ENCODE results near the gene LRRFIP1.
A peak's percentile ranks its signal among the peaks of the same experiment; 100 is the strongest.

Gene LRRFIP1

DNA sequence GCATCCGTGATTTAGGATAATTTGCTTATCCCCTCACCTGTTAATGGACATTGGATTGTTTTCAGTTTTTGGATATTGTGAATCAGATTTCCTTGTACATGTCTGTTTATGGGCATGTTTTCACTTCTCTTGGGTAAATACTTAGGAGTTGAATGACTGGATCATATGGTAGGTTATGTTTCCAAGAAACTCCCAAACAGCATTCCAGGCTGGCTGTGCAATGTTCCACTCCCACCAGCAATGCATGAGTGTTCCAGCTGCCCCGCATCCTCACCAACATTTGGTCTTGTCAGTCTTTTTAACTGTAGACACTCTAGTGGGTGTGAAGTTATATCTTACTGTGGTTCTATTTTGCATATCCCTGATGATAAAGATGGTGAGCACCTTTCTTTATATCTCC lies 8.9 kb upstream of the LRRFIP1 start:
- Histone ChIP-seq H3K36me3 (ENCODE audit: control insufficient read depth in 2 of 2, insufficient read depth in 2 of 2, low read length in 2 of 2) (no peaks in the 10 kb centered on the region), H3K9ac (ENCODE audit: low read depth in 1 of 2, low read length in 2 of 2) (no peak overlapping the region), H3K9me3 (ENCODE audit: control insufficient read depth in 2 of 2, low read length in 2 of 2) (no peaks in the 10 kb centered on the region), H3K4me1 (ENCODE audit: control insufficient read depth in 2 of 2, insufficient read depth in 2 of 2, low read length in 2 of 2) (peaks cover 0 to 7% of the 10 kb centered on the region in 2 donors), H3K27ac (ENCODE audit: low read depth in 2 of 2, low read length in 2 of 2) (no peak overlapping the region), H3K4me3 (ENCODE audit: low read length in 2 of 2) (no peak overlapping the region), H3K27me3 (ENCODE audit: control insufficient read depth in 2 of 2, insufficient read depth in 2 of 2, low read length in 2 of 2) (no peaks in the 10 kb centered on the region)

DNA sequence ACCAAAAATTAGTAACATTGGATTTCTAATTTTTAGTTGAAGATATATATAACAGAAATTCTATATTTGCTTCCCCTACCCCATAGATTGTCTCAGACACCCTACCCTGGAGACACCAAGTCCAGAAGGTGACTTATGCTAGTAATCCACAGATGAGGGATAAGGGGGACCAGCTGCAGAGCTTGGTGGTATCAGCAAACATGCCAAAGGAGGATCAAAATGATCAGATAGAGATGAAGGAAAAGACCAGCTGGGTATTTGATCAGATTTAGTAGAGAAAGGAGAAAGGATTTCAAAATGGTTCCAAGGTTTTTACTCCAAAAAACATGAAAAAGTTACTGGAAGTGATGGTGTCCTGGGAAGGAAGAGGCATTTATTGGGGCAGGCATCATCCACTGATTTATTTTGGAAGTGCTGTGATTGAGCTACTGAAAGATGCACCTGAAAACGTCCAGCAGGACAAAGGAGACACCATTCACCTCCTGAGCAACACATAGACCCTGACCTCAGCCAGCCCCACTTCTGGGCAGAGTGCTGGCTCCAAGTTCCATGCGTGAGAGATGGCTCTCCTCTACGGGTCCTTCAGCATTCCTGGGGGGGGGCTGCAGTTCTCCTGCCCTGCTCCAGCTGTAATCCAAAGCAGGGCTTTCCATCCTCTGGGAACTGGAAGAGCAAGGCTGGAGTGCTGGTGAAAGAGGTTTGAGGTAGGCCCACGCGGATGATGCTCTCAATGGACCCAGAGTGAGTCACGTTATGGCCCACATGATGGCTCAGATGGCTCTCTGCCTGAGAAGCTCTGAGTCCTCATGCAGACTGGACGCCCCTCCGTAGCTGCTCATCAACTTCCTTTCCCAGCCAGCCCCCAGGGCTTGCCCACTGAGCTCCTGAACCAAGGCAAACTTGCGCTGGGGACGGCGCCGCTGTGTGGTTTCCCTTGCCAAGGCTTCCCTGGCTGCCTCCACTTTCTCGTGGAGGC lies 3.7 kb upstream of the LRRFIP1 start:
- H3K36me3 ChIP-seq (ENCODE audit: control insufficient read depth in 2 of 2, insufficient read depth in 2 of 2, low read length in 2 of 2) = no peaks in the 10 kb centered on the region
- no peak overlapping the region for H3K9ac ChIP-seq (ENCODE audit: low read depth in 1 of 2, low read length in 2 of 2)
- H3K4me1 ChIP-seq (ENCODE audit: control insufficient read depth in 2 of 2, insufficient read depth in 2 of 2, low read length in 2 of 2) = peaks cover 7 to 13% of the 10 kb centered on the region in 2 donors
- no peak overlapping the region for H3K27ac ChIP-seq (ENCODE audit: low read depth in 2 of 2, low read length in 2 of 2)
- H3K27me3 ChIP-seq (ENCODE audit: control insufficient read depth in 2 of 2, insufficient read depth in 2 of 2, low read length in 2 of 2) = peaks cover 8 to 15% of the 10 kb centered on the region in 2 donors
- no peak overlapping the region for H3K4me3 ChIP-seq (ENCODE audit: low read length in 2 of 2)
- no peaks in the 10 kb centered on the region for H3K9me3 ChIP-seq (ENCODE audit: control insufficient read depth in 2 of 2, low read length in 2 of 2)

DNA sequence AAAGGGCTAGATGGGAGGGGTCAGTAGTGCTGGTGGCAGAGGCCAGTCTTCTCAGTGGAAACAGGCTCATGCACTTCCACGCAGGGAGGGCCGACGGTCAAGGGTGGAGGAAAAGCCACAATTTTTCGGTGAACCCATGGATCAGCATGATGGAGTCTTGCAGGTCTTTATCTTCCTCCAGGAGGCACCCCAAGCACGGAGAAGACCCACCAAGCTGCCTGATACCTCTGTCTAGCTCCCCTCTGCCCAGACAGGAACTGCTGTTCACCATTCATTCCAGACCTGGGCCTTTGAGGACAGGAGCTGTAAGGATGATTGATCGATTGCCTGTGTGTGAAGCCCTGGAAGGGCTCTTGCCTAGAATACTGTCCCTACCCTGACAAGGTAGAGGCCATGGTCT lies 2.8 kb upstream of the LRRFIP1 start:
- Histone ChIP-seq H3K9me3 (ENCODE audit: control insufficient read depth in 2 of 2, low read length in 2 of 2) (no peaks in the 10 kb centered on the region), H3K9ac (ENCODE audit: low read depth in 1 of 2, low read length in 2 of 2) (no peak overlapping the region), H3K27me3 (ENCODE audit: control insufficient read depth in 2 of 2, insufficient read depth in 2 of 2, low read length in 2 of 2) (peaks cover 8 to 17% of the 10 kb centered on the region in 2 donors), H3K27ac (ENCODE audit: low read depth in 2 of 2, low read length in 2 of 2) (no peak overlapping the region), H3K36me3 (ENCODE audit: control insufficient read depth in 2 of 2, insufficient read depth in 2 of 2, low read length in 2 of 2) (no peaks in the 10 kb centered on the region), H3K4me3 (ENCODE audit: low read length in 2 of 2) (no peak overlapping the region), H3K4me1 (ENCODE audit: control insufficient read depth in 2 of 2, insufficient read depth in 2 of 2, low read length in 2 of 2) (peaks cover 7 to 14% of the 10 kb centered on the region in 2 donors)

DNA sequence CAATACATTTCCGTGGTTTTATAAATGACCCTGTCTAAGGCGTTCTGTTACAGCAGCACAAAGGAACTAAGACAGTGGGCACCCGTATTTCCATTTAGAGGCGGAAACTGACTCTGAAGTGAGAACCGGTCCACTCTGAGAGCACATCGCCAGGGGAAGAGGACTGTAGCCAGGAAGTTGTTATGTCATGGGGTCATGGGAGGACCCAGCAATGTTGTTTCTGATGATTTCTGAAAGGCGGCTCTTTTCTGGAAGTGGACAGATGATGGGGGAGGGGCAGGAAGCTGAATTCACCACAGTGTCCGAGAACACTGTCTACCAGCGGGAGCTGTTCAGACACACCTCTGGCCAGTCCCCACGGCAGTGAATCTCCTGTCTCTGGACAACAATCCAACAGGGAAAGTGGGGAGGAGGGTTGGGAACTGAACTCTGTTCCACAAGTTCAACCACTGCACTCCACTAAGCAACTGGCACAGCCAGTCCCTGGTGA lies 2.1 kb upstream of the LRRFIP1 start:
- no peak overlapping the region for H3K27ac ChIP-seq (ENCODE audit: low read depth in 2 of 2, low read length in 2 of 2)
- peaks cover 8 to 17% of the 10 kb centered on the region in 2 donors for H3K27me3 ChIP-seq (ENCODE audit: control insufficient read depth in 2 of 2, insufficient read depth in 2 of 2, low read length in 2 of 2)
- H3K4me1 ChIP-seq (ENCODE audit: control insufficient read depth in 2 of 2, insufficient read depth in 2 of 2, low read length in 2 of 2) = peaks cover 7 to 14% of the 10 kb centered on the region in 2 donors
- H3K36me3 ChIP-seq (ENCODE audit: control insufficient read depth in 2 of 2, insufficient read depth in 2 of 2, low read length in 2 of 2) = no peaks in the 10 kb centered on the region
- no peaks in the 10 kb centered on the region for H3K9me3 ChIP-seq (ENCODE audit: control insufficient read depth in 2 of 2, low read length in 2 of 2)
- H3K4me3 ChIP-seq (ENCODE audit: low read length in 2 of 2) = no peak overlapping the region
- H3K9ac ChIP-seq (ENCODE audit: low read depth in 1 of 2, low read length in 2 of 2) = no peak overlapping the region

DNA sequence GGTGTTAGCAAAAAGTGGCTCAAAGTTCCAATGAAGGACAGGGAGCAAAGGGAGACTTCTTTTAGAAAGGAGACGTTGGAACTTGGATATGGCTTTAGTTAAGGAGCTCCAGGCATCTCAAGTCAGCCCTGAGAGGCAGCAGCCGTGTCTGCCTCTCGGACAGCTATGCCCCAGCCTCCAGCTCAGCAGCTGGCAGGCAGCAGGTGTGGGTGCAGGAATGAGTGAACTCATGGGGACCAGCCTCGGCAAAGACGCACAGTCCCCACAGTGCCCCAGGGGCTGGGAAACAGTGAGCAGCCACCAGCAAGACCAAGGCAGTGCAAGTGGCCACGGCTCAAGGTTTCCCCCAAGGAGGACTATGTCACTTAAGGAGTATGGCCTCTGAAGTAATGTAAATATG lies 1.6 kb upstream of the LRRFIP1 start:
- H3K9me3 ChIP-seq (ENCODE audit: control insufficient read depth in 2 of 2, low read length in 2 of 2) = no peaks in the 10 kb centered on the region
- peaks cover 7 to 14% of the 10 kb centered on the region in 2 donors for H3K4me1 ChIP-seq (ENCODE audit: control insufficient read depth in 2 of 2, insufficient read depth in 2 of 2, low read length in 2 of 2)
- no peak overlapping the region for H3K9ac ChIP-seq (ENCODE audit: low read depth in 1 of 2, low read length in 2 of 2)
- H3K27me3 ChIP-seq (ENCODE audit: control insufficient read depth in 2 of 2, insufficient read depth in 2 of 2, low read length in 2 of 2) = peaks cover 8 to 17% of the 10 kb centered on the region in 2 donors
- H3K4me3 ChIP-seq (ENCODE audit: low read length in 2 of 2) = no peak overlapping the region
- H3K36me3 ChIP-seq (ENCODE audit: control insufficient read depth in 2 of 2, insufficient read depth in 2 of 2, low read length in 2 of 2) = no peaks in the 10 kb centered on the region
- no peak overlapping the region for H3K27ac ChIP-seq (ENCODE audit: low read depth in 2 of 2, low read length in 2 of 2)

DNA sequence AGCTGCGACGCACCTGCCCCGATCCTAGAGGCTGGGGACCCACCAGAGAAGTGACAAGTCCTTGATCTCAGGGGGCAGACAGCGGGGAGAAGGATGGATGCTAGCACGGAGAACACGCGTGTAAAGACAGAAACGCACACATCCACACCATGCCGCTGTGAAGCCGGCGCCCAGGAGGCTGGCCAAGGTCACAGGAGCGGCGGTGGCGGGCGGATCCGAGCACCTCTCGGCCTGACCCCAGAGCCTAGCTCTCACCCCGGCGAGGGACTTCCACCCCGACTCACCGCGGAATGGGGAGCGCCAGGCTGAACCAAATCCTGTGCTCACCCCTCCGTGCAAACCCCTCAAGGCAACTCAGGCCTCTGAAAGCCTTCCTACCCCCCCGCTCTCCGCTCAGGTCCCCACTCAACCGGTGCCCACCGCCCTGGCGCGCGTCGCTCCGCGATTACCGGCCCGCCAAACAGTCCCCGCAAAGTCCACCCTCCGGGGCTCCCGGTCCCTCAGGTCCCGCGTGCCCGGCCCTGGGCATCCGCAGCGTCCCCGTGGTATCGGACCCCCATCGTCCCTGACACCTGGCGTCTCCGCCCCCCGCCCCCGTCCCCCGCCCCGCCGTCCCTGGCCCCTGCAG lies 460 bp upstream of the LRRFIP1 start:
- Histone ChIP-seq H3K4me3 (ENCODE audit: low read length in 2 of 2) (peak overlapping the region in 1 of 2 donors; percentile 55), H3K9ac (ENCODE audit: low read depth in 1 of 2, low read length in 2 of 2) (peak overlapping the region in 1 of 2 donors; percentile 46), H3K27ac (ENCODE audit: low read depth in 2 of 2, low read length in 2 of 2) (no peak overlapping the region)

DNA sequence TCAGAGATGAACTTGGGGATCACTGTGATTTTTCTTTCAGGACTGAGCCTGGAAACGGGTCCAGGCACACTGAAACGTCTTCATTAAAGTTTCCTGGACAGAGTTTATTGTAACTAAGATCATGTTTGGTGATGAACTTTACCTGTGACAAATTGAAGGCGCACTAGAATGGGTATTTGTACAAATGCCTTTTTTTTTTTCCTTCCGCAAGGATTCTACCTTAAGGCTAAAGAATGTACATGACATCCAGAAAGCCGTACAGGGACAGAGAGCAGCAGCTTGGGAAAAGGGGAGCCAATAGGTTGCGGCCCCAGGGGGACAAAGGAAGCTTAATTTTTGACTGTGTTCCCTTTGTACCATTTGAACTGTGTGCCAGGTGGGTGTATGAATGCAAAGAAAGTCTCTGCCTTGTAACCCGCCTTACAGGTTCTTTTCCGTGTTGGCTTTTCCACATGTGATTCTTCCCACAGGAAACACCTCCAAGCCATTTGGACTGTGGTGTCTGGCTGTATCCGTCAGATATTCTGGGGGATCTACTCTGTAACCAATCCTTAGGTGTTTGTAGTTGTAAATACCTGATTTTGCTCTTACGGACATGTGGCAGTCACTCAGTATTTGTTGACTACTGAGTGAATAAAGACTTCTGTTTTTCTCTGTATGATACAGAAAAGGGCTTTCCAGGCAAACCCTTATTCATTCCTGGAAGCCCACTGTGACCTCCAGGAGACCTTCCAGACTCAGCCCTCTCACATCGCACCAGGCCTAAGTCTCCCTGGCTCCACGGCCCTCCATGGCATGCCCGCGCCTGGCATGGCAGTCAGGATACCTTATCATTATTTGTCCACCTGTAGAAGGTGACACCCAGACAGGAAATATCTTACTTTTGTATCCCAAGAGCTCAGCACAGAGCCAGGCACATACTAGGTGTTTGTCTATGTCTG lies 1.1 kb downstream of the LRRFIP1 start:
- no peaks in the 10 kb centered on the region for H3K36me3 ChIP-seq (ENCODE audit: control insufficient read depth in 2 of 2, insufficient read depth in 2 of 2, low read length in 2 of 2)
- peaks cover 7 to 14% of the 10 kb centered on the region in 2 donors for H3K4me1 ChIP-seq (ENCODE audit: control insufficient read depth in 2 of 2, insufficient read depth in 2 of 2, low read length in 2 of 2)
- H3K4me3 ChIP-seq (ENCODE audit: low read length in 2 of 2) = peak overlapping the region; percentile 47 to 65
- no peak overlapping the region for H3K27ac ChIP-seq (ENCODE audit: low read depth in 2 of 2, low read length in 2 of 2)
- H3K9ac ChIP-seq (ENCODE audit: low read depth in 1 of 2, low read length in 2 of 2) = peak overlapping the region; percentile 14 to 55
- no peaks in the 10 kb centered on the region for H3K9me3 ChIP-seq (ENCODE audit: control insufficient read depth in 2 of 2, low read length in 2 of 2)
- peaks cover 8 to 17% of the 10 kb centered on the region in 2 donors for H3K27me3 ChIP-seq (ENCODE audit: control insufficient read depth in 2 of 2, insufficient read depth in 2 of 2, low read length in 2 of 2)

More for the DNA sequence above, 460 bp upstream of the LRRFIP1 start:
- no peaks in the 10 kb centered on the region for H3K9me3 ChIP-seq (ENCODE audit: control insufficient read depth in 2 of 2, low read length in 2 of 2)
- peaks cover 8 to 17% of the 10 kb centered on the region in 2 donors for H3K27me3 ChIP-seq (ENCODE audit: control insufficient read depth in 2 of 2, insufficient read depth in 2 of 2, low read length in 2 of 2)
- H3K36me3 ChIP-seq (ENCODE audit: control insufficient read depth in 2 of 2, insufficient read depth in 2 of 2, low read length in 2 of 2) = no peaks in the 10 kb centered on the region
- peaks cover 7 to 14% of the 10 kb centered on the region in 2 donors for H3K4me1 ChIP-seq (ENCODE audit: control insufficient read depth in 2 of 2, insufficient read depth in 2 of 2, low read length in 2 of 2)

DNA sequence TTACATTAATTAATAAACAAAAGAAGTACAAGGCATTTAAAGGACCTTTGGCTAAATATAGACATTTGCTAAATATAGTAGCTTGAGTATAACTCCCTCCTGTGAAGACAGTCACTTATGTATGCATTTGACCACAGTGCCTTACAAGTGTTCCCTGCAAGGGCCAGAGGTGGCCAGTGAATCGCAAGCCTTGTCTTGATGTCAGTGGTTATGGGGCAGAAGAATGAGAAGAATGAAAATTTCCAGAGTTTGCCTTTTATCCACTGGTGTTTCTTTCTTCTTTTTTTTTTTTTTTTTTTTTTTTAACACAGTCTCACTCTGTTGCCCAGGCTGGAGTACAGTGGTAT lies 1.8 kb downstream of the LRRFIP1 start:
- Histone ChIP-seq H3K4me3 (ENCODE audit: low read length in 2 of 2) (no peak overlapping the region), H3K27me3 (ENCODE audit: control insufficient read depth in 2 of 2, insufficient read depth in 2 of 2, low read length in 2 of 2) (peaks cover 8 to 17% of the 10 kb centered on the region in 2 donors), H3K36me3 (ENCODE audit: control insufficient read depth in 2 of 2, insufficient read depth in 2 of 2, low read length in 2 of 2) (no peaks in the 10 kb centered on the region), H3K9me3 (ENCODE audit: control insufficient read depth in 2 of 2, low read length in 2 of 2) (no peaks in the 10 kb centered on the region), H3K9ac (ENCODE audit: low read depth in 1 of 2, low read length in 2 of 2) (no peak overlapping the region), H3K4me1 (ENCODE audit: control insufficient read depth in 2 of 2, insufficient read depth in 2 of 2, low read length in 2 of 2) (peaks cover 7 to 14% of the 10 kb centered on the region in 2 donors), H3K27ac (ENCODE audit: low read depth in 2 of 2, low read length in 2 of 2) (no peak overlapping the region)

DNA sequence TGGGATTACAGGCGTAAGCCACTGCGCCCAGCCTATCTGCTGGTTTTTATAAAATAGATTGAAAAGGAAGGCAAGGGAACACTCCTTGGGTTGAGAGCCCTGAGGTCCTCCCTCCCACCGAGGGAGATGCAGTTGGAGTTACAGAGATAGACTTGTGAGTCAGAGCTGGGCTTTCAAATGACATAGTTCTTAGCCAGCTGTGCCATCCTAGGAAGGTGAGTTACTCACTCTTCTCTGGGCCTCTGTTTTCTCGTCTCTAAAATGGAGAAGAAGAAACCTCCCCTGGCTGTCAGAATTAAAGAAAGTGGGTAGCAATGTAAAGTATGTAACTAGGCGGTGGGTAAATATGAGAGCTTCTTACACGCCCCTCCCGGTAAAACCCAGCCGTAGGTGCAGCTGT lies 2.4 kb downstream of the LRRFIP1 start:
- H3K9ac ChIP-seq (ENCODE audit: low read depth in 1 of 2, low read length in 2 of 2) = no peak overlapping the region
- H3K36me3 ChIP-seq (ENCODE audit: control insufficient read depth in 2 of 2, insufficient read depth in 2 of 2, low read length in 2 of 2) = no peaks in the 10 kb centered on the region
- H3K4me1 ChIP-seq (ENCODE audit: control insufficient read depth in 2 of 2, insufficient read depth in 2 of 2, low read length in 2 of 2) = peaks cover 7 to 14% of the 10 kb centered on the region in 2 donors
- peaks cover 8 to 17% of the 10 kb centered on the region in 2 donors for H3K27me3 ChIP-seq (ENCODE audit: control insufficient read depth in 2 of 2, insufficient read depth in 2 of 2, low read length in 2 of 2)
- H3K27ac ChIP-seq (ENCODE audit: low read depth in 2 of 2, low read length in 2 of 2) = no peak overlapping the region
- no peak overlapping the region for H3K4me3 ChIP-seq (ENCODE audit: low read length in 2 of 2)
- H3K9me3 ChIP-seq (ENCODE audit: control insufficient read depth in 2 of 2, low read length in 2 of 2) = no peaks in the 10 kb centered on the region
